ENCODE measurements around the gene WNT3.
A peak's percentile ranks its signal among the peaks of the same experiment; 100 is the strongest.
"Not testable (repeated sequence)": the region's sequence is repeated elsewhere in the genome, so short reads cannot be mapped to it uniquely, and the experiment has no call there.

WNT3 gene

DNA sequence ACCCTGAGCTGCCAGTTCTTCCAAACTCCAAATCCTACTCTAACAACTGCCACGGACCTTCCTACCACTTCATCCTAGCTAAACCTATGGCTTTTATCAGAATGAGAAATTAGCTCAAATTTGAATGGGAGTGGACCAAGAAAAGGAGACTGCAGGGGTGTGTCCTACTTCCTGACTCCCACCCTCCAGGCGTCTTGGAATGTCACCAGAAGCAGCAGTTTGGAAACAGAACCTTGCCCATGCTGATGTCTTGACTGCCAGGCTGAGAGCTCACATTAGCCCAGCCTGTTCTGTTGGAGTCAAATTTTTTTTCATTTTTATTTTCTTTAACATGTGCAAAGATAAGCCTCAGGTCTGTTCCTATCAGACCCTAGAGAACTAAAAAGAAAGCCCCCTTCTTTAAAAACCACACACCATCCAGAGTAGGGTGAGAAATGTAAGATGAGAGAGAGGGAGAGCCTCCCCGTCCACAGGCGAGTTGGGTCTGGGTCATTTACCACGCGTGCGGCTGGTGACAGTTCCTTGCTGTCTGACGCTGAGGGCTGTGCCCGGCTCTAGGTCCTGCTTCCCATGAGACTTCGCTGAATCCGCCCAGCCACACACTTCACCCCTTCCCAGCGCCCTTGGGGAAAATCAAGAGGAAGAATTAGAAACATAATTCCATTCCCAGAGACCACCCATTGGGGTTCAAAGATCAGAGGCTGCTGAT is 54.3 kb downstream of the WNT3 start:
- Histone ChIP-seq H4K8ac (ENCODE audit: low read depth, low read length) (no peak overlapping the region), H2AK5ac (ENCODE audit: low read length) (no peak overlapping the region), H2BK5ac (ENCODE audit: low read length) (no peak overlapping the region), H3K27ac (ENCODE audit: low read depth, low read length) (no peak overlapping the region), H3K18ac (ENCODE audit: low read length) (no peak overlapping the region), H3K4me2 (ENCODE audit: low read length) (no peak overlapping the region), H3K4me1 (ENCODE audit: control insufficient read depth, low read depth, low read length) (peaks cover 6% of the 10 kb centered on the region), H3K36me3 (ENCODE audit: control insufficient read depth, insufficient read depth, low read length) (peaks cover 18% of the 10 kb centered on the region), H3K4ac (ENCODE audit: low read depth, low read length) (no peak overlapping the region), H4K5ac (ENCODE audit: low read length) (no peak overlapping the region), H3K23ac (ENCODE audit: low read length) (no peak overlapping the region), H2BK120ac (ENCODE audit: low read depth, low read length) (no peak overlapping the region), H3K79me1 (ENCODE audit: low read length) (peaks cover 26% of the 10 kb centered on the region), H3K4me3 (ENCODE audit: low read length) (no peak overlapping the region), H3K79me2 (ENCODE audit: control insufficient read depth, insufficient read depth, low read length) (peaks cover 6% of the 10 kb centered on the region), H3K56ac (ENCODE audit: low read length) (peak overlapping the region; percentile 22), H2BK15ac (replicated peaks; ENCODE audit: low read depth) (no peak overlapping the region), H3K9ac (ENCODE audit: low read length) (no peak overlapping the region), H3K27me3 (ENCODE audit: insufficient read depth, low read length, poor library complexity) (no peaks in the 10 kb centered on the region)
- no CpG with 5 or more reads among the region's 12 CpGs for WGBS (ENCODE audit: extremely low coverage, insufficient coverage, low lambda C conversion rate)
- no peak for DNase-seq

DNA sequence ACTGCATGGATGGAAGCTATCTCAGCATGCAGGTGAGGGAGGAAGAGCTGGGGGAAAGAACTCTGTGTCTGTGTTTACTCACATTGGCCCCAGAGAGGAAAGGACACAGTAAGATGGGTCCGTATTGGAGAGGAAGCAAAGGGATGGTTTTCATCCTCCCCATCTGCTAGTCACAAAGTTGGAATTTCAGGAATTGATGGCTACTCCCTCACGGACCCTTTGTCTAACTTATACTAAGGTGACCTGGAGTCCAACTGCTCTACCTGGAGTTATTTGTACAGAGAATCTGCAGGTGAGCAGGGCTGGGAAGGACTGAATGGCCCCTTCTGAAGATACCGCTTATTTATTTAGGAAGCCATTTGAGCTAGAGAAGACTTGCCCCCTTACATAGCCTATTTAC is 55.1 kb downstream of the WNT3 start:
- Histone ChIP-seq H3K4me1 (ENCODE audit: control insufficient read depth, low read depth, low read length) (peaks cover 6% of the 10 kb centered on the region), H4K8ac (ENCODE audit: low read depth, low read length) (no peak overlapping the region), H3K4ac (ENCODE audit: low read depth, low read length) (no peak overlapping the region), H3K23ac (ENCODE audit: low read length) (no peak overlapping the region), H4K5ac (ENCODE audit: low read length) (no peak overlapping the region), H3K18ac (ENCODE audit: low read length) (no peak overlapping the region), H3K79me2 (ENCODE audit: control insufficient read depth, insufficient read depth, low read length) (peaks cover 3% of the 10 kb centered on the region), H3K27me3 (ENCODE audit: insufficient read depth, low read length, poor library complexity) (no peaks in the 10 kb centered on the region), H2AK5ac (ENCODE audit: low read length) (no peak overlapping the region), H3K4me3 (ENCODE audit: low read length) (no peak overlapping the region), H3K27ac (ENCODE audit: low read depth, low read length) (no peak overlapping the region), H3K79me1 (ENCODE audit: low read length) (peaks cover 22% of the 10 kb centered on the region), H2BK15ac (replicated peaks; ENCODE audit: low read depth) (no peak overlapping the region), H2BK120ac (ENCODE audit: low read depth, low read length) (no peak overlapping the region), H3K4me2 (ENCODE audit: low read length) (no peak overlapping the region), H3K56ac (ENCODE audit: low read length) (no peak overlapping the region), H2BK5ac (ENCODE audit: low read length) (no peak overlapping the region), H3K36me3 (ENCODE audit: control insufficient read depth, insufficient read depth, low read length) (peaks cover 14% of the 10 kb centered on the region), H3K9ac (ENCODE audit: low read length) (no peak overlapping the region)
- WGBS (ENCODE audit: extremely low coverage, insufficient coverage, low lambda C conversion rate), result no CpG with 5 or more reads among the region's 3 CpGs
- DNase-seq, result no peak

DNA sequence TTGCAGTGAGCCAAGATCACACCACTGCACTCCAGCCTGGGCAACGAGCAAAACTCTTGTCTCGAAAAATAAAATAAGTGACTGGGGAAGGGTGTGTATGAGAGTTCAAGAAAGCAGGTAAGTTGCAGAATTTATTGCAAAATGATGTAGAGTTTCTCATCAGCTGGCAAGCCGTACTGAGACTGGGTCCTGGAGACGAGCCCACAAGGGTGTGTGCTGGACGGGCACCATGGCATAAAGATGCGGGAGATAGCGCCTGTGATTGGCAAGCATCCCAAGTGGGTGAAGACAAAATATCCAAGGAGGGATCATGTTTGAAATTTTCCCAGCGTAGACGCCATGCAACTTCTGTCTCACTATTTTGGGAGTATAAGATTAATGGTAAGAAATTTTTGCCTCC is 59.4 kb downstream of the WNT3 start:
- WGBS (ENCODE audit: extremely low coverage, insufficient coverage, low lambda C conversion rate), result no CpG with 5 or more reads among the region's 9 CpGs
- Histone ChIP-seq H3K23ac (ENCODE audit: low read length) (no peak overlapping the region), H3K79me1 (ENCODE audit: low read length) (no peaks in the 10 kb centered on the region), H4K5ac (ENCODE audit: low read length) (no peak overlapping the region), H3K79me2 (ENCODE audit: control insufficient read depth, insufficient read depth, low read length) (no peaks in the 10 kb centered on the region), H3K27ac (ENCODE audit: low read depth, low read length) (no peak overlapping the region), H3K4me1 (ENCODE audit: control insufficient read depth, low read depth, low read length) (no peaks in the 10 kb centered on the region), H2BK15ac (replicated peaks; ENCODE audit: low read depth) (no peak overlapping the region), H4K8ac (ENCODE audit: low read depth, low read length) (no peak overlapping the region), H3K4me2 (ENCODE audit: low read length) (no peak overlapping the region), H3K27me3 (ENCODE audit: insufficient read depth, low read length, poor library complexity) (no peaks in the 10 kb centered on the region), H3K18ac (ENCODE audit: low read length) (no peak overlapping the region), H2BK120ac (ENCODE audit: low read depth, low read length) (no peak overlapping the region), H3K9ac (ENCODE audit: low read length) (no peak overlapping the region), H2BK5ac (ENCODE audit: low read length) (no peak overlapping the region), H3K4ac (ENCODE audit: low read depth, low read length) (no peak overlapping the region), H2AK5ac (ENCODE audit: low read length) (no peak overlapping the region), H3K56ac (ENCODE audit: low read length) (no peak overlapping the region), H3K36me3 (ENCODE audit: control insufficient read depth, insufficient read depth, low read length) (peaks cover 6% of the 10 kb centered on the region), H3K4me3 (ENCODE audit: low read length) (no peak overlapping the region)
- DNase-seq, result no peak

DNA sequence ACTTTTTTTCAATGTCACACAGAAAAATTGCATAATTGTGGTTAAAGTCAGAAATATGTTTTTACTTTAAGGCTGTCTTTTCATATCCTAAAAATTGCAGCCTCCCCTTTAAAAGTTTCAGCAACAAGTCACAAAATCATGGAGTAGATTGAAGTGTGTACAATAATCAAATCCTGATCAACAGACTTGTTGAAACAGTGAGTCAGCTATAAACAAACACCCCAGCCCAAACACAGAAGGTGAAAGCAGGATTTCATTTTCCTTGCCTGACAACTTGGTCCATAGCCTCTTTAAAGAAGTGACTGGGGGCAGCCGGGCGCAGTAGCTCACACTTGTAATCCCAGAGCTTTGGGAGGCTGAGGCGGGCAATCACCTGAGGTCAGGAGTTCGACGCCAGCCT is 59.9 kb downstream of the WNT3 start:
- no peak overlapping the region for H3K56ac ChIP-seq (ENCODE audit: low read length)
- no peaks in the 10 kb centered on the region for H3K4me1 ChIP-seq (ENCODE audit: control insufficient read depth, low read depth, low read length)
- no peak overlapping the region for H4K8ac ChIP-seq (ENCODE audit: low read depth, low read length)
- no peak overlapping the region for H3K4ac ChIP-seq (ENCODE audit: low read depth, low read length)
- H2BK5ac ChIP-seq (ENCODE audit: low read length), result no peak overlapping the region
- no peak overlapping the region for H3K9ac ChIP-seq (ENCODE audit: low read length)
- H2BK15ac ChIP-seq (replicated peaks; ENCODE audit: low read depth), result no peak overlapping the region
- no peak overlapping the region for H3K4me3 ChIP-seq (ENCODE audit: low read length)
- no peak overlapping the region for H4K5ac ChIP-seq (ENCODE audit: low read length)
- no peak for DNase-seq
- no peak overlapping the region for H2BK120ac ChIP-seq (ENCODE audit: low read depth, low read length)
- no peak overlapping the region for H3K4me2 ChIP-seq (ENCODE audit: low read length)
- H3K27me3 ChIP-seq (ENCODE audit: insufficient read depth, low read length, poor library complexity), result no peaks in the 10 kb centered on the region
- H2AK5ac ChIP-seq (ENCODE audit: low read length), result no peak overlapping the region
- no peak overlapping the region for H3K27ac ChIP-seq (ENCODE audit: low read depth, low read length)
- no peaks in the 10 kb centered on the region for H3K79me1 ChIP-seq (ENCODE audit: low read length)
- H3K23ac ChIP-seq (ENCODE audit: low read length), result no peak overlapping the region
- no CpG with 5 or more reads among the region's 5 CpGs for WGBS (ENCODE audit: extremely low coverage, insufficient coverage, low lambda C conversion rate)
- H3K36me3 ChIP-seq (ENCODE audit: control insufficient read depth, insufficient read depth, low read length), result peaks cover 6% of the 10 kb centered on the region
- no peak overlapping the region for H3K18ac ChIP-seq (ENCODE audit: low read length)
- H3K79me2 ChIP-seq (ENCODE audit: control insufficient read depth, insufficient read depth, low read length), result no peaks in the 10 kb centered on the region

DNA sequence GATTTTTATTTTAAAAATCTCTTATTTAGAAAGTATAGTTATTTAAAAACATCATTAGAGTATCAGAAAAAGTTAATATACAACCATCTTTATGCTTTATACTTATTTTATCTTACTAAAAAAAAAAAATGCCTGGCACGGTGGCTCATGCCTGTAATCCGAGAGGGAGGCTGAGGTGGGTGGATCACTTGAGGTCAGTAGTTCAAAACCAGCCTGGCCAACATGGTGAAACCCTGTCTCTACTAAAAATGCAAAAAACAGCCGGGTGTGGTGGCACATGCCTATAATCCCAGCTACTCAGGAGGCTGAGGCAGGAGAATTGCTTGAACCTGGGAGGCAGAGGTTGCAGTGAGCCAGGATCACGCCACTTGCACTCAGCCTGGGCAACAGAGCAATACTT is 60.9 kb downstream of the WNT3 start:
- H3K36me3 ChIP-seq (ENCODE audit: control insufficient read depth, insufficient read depth, low read length); H3K79me1 ChIP-seq (ENCODE audit: low read length): not testable (repeated sequence)
- no CpG with 5 or more reads among the region's 4 CpGs for WGBS (ENCODE audit: extremely low coverage, insufficient coverage, low lambda C conversion rate)

DNA sequence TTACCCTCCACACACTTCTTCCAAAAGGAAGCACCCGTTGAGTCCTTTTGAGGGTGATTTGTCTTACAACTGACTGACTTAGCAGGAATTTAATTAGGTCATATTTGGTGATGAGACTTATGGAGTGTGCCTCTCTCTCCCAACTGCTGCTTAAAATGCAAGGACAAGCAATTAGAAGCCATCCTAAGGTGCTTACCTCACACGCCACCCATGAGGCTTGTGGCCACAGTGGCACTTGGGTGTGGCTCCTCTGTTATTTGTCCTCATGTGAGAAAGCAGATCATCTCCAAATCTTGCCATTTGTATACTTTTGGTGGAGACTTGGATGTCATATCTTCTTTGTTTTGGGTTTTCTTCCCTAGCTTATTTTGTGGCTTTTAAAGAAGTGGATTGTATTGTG is 61.6 kb downstream of the WNT3 start:
- Histone ChIP-seq H3K9ac (ENCODE audit: low read length) (no peak overlapping the region), H2BK5ac (ENCODE audit: low read length) (no peak overlapping the region), H3K4ac (ENCODE audit: low read depth, low read length) (no peak overlapping the region), H3K79me1 (ENCODE audit: low read length) (no peaks in the 10 kb centered on the region), H3K27me3 (ENCODE audit: insufficient read depth, low read length, poor library complexity) (no peaks in the 10 kb centered on the region), H3K4me2 (ENCODE audit: low read length) (no peak overlapping the region), H2BK120ac (ENCODE audit: low read depth, low read length) (no peak overlapping the region), H3K56ac (ENCODE audit: low read length) (no peak overlapping the region), H3K23ac (ENCODE audit: low read length) (no peak overlapping the region), H3K4me3 (ENCODE audit: low read length) (no peak overlapping the region), H4K8ac (ENCODE audit: low read depth, low read length) (no peak overlapping the region), H4K5ac (ENCODE audit: low read length) (no peak overlapping the region), H3K18ac (ENCODE audit: low read length) (no peak overlapping the region), H3K79me2 (ENCODE audit: control insufficient read depth, insufficient read depth, low read length) (no peaks in the 10 kb centered on the region), H3K4me1 (ENCODE audit: control insufficient read depth, low read depth, low read length) (no peaks in the 10 kb centered on the region), H3K36me3 (ENCODE audit: control insufficient read depth, insufficient read depth, low read length) (peaks cover 4% of the 10 kb centered on the region), H2AK5ac (ENCODE audit: low read length) (no peak overlapping the region), H2BK15ac (replicated peaks; ENCODE audit: low read depth) (no peak overlapping the region), H3K27ac (ENCODE audit: low read depth, low read length) (no peak overlapping the region)
- DNase-seq, result no peak
- no CpG with 5 or more reads among the region's 2 CpGs for WGBS (ENCODE audit: extremely low coverage, insufficient coverage, low lambda C conversion rate)

More for the DNA sequence above, 60.9 kb downstream of the WNT3 start:
- not testable (repeated sequence) for H3K9ac ChIP-seq (ENCODE audit: low read length); H2BK120ac ChIP-seq (ENCODE audit: low read depth, low read length); H3K27me3 ChIP-seq (ENCODE audit: insufficient read depth, low read length, poor library complexity); H3K4me1 ChIP-seq (ENCODE audit: control insufficient read depth, low read depth, low read length); H3K23ac ChIP-seq (ENCODE audit: low read length); H4K8ac ChIP-seq (ENCODE audit: low read depth, low read length); DNase-seq; H3K18ac ChIP-seq (ENCODE audit: low read length); H4K5ac ChIP-seq (ENCODE audit: low read length); H3K4me3 ChIP-seq (ENCODE audit: low read length); H2AK5ac ChIP-seq (ENCODE audit: low read length); H2BK15ac ChIP-seq (replicated peaks; ENCODE audit: low read depth); H3K27ac ChIP-seq (ENCODE audit: low read depth, low read length); H3K4ac ChIP-seq (ENCODE audit: low read depth, low read length); H3K56ac ChIP-seq (ENCODE audit: low read length); H2BK5ac ChIP-seq (ENCODE audit: low read length); H3K79me2 ChIP-seq (ENCODE audit: control insufficient read depth, insufficient read depth, low read length); H3K4me2 ChIP-seq (ENCODE audit: low read length)

Measured in mesendoderm (in vitro differentiated cells).